Uterus (tissue), 4 donors: ENCODE results near the gene COL25A1. TPM values are rescaled to one million over a fixed set of nuclear protein-coding genes. Genes with fewer than 3 reads are reported as not detected.

ENCODE experiments used
- DNase-seq, 2 donors: peaks; one replicate each; pipeline ENCODE4 v3.0.0-alpha.2; 2019 to 2020
- H3K27ac ChIP-seq, 2 donors: fragments of 200-600 bp; sonication (generic); 1 replicate in 1 of 2; 2 replicates in 1 of 2; pipeline ENCODE4 v1.5.1; 2016 to 2018
- H3K27me3 ChIP-seq, 2 donors: fragments of 200-600 bp; sonication (generic); one replicate each; pipeline ENCODE4 v1.5.1; 2018 to 2019; ENCODE audit warnings: control low read depth in 1 of 2
- H3K36me3 ChIP-seq, 2 donors: fragments of 200-600 bp; sonication (generic); one replicate each; pipeline ENCODE4 v1.5.1; 2019; ENCODE audit warnings: control low read depth in 1 of 2
- H3K4me1 ChIP-seq, 2 donors: fragments of 200-600 bp; sonication (generic); one replicate each; pipeline ENCODE4 v1.5.1; 2018 to 2019; ENCODE audit warnings: control low read depth in 1 of 2
- H3K4me3 ChIP-seq, 2 donors: fragments of 200-600 bp; sonication (generic); 1 replicate in 1 of 2; 2 replicates in 1 of 2; pipeline ENCODE4 v1.5.1; 2018 to 2019; ENCODE audit warnings: mild to moderate bottlenecking in 1 of 2
- H3K9me3 ChIP-seq, 2 donors: fragments of 200-600 bp; sonication (generic); one replicate each; pipeline ENCODE4 v1.5.1; 2019; ENCODE audit warnings: control low read depth in 1 of 2
- POLR2A ChIP-seq, 2 donors: fragments of 450-650 bp; IDR thresholded peaks; one replicate each; pipeline ENCODE4 v1.6.1; 2016; ENCODE audit warnings: antibody characterized with exemption in 2 of 2, mild to moderate bottlenecking in 1 of 2, moderate library complexity in 1 of 2
- intact Hi-C: fragments of 100-400 bp; cut with DNase I; formaldehyde crosslinking; loops from one replicate; pipeline ENCODE4 v1.15.1; 2023; ENCODE audit warnings: low total_unique reads
- total RNA-seq, 4 donors: library from RNA; depleted of rRNA in 3 of 4; stranded (reverse); fragments of >200 nt in 3 of 4; gene quantifications; one replicate each; pipeline versions ENCODE4 v1.1.0 to v1.2.4, GENCODE V29; 2014 to 2023
- TF ChIP-seq, protein P1 (sequence below), 4 experiments: fragments of 200-600 bp in 2 of 4; fragments of 450-650 bp in 2 of 4; sonication (generic) in 2 of 4; IDR thresholded peaks; one replicate each; pipeline ENCODE4 v1.5.1; 2016 to 2019; ENCODE audit warnings: antibody characterized with exemption in 4 of 4, mild to moderate bottlenecking in 2 of 4, moderate library complexity in 1 of 4
- donor health status: DM: yes; HTN: yes; CAD: no.

Gene COL25A1
- total RNA-seq, 4 donors from 2014 or later, result 0.26 to 41.1 (median 1.8) TPM; not detected in 1

DNA sequence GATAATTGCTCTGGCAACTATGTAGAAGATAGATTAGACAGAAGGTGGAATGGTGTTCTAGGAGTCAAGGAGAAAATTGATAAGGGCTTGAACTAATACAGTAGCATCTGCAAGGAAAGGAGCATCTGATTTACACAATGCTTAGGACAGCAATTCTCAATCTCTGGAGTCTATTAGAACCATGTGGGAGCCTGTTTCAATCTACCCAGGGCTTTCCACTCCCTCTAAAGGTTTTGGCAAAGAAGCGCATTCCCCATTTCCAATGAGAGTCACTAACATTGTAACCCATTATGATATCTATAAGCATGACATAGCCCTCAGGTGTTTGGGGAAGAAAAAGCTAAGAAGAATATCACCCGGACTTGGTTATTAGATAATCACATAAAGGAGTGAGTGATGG lies 168.2 kb downstream of the COL25A1 start:
- TF ChIP-seq POLR2A (IDR thresholded peaks at IDR 0.05), result no peak
- TF ChIP-seq, protein P1, sequence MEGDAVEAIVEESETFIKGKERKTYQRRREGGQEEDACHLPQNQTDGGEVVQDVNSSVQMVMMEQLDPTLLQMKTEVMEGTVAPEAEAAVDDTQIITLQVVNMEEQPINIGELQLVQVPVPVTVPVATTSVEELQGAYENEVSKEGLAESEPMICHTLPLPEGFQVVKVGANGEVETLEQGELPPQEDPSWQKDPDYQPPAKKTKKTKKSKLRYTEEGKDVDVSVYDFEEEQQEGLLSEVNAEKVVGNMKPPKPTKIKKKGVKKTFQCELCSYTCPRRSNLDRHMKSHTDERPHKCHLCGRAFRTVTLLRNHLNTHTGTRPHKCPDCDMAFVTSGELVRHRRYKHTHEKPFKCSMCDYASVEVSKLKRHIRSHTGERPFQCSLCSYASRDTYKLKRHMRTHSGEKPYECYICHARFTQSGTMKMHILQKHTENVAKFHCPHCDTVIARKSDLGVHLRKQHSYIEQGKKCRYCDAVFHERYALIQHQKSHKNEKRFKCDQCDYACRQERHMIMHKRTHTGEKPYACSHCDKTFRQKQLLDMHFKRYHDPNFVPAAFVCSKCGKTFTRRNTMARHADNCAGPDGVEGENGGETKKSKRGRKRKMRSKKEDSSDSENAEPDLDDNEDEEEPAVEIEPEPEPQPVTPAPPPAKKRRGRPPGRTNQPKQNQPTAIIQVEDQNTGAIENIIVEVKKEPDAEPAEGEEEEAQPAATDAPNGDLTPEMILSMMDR (IDR thresholded peaks at IDR 0.05), result no peak
- H3K36me3 ChIP-seq, result no peaks in the 10 kb centered on the region
- intact Hi-C loops, result no loop called here
- no peak for DNase-seq
- no peak overlapping the region for H3K4me3 ChIP-seq
- no peaks in the 10 kb centered on the region for H3K27me3 ChIP-seq
- no peaks in the 10 kb centered on the region for H3K9me3 ChIP-seq
- no peak overlapping the region for H3K27ac ChIP-seq
- no peaks in the 10 kb centered on the region for H3K4me1 ChIP-seq

DNA sequence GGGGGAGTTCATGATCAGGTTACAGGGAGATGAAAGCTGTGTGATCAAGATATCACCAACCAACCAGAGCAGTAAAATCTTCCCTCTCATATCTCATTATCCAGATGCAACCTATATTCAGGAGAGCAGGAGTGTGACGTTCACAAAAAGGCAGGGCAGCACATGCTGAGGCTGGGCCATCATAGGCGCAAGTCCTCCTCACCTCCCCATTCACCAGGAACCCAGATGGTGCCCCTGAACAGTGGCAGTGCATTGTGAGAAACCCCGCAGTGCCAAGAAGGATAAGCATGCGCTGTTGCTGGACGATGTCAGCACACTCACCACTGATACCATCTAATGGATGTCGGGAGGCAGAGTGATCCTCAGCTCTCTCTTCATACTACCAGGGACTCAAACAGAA lies 170.9 kb downstream of the COL25A1 start:
- no peaks in the 10 kb centered on the region for H3K4me1 ChIP-seq
- no peaks in the 10 kb centered on the region for H3K27me3 ChIP-seq
- DNase-seq, result no peak
- TF ChIP-seq POLR2A (IDR thresholded peaks at IDR 0.05), result no peak
- TF ChIP-seq, protein P1 (IDR thresholded peaks at IDR 0.05), result no peak
- no peaks in the 10 kb centered on the region for H3K36me3 ChIP-seq
- H3K4me3 ChIP-seq, result no peak overlapping the region
- H3K9me3 ChIP-seq, result no peaks in the 10 kb centered on the region
- intact Hi-C loops, result no loop called here
- no peak overlapping the region for H3K27ac ChIP-seq

DNA sequence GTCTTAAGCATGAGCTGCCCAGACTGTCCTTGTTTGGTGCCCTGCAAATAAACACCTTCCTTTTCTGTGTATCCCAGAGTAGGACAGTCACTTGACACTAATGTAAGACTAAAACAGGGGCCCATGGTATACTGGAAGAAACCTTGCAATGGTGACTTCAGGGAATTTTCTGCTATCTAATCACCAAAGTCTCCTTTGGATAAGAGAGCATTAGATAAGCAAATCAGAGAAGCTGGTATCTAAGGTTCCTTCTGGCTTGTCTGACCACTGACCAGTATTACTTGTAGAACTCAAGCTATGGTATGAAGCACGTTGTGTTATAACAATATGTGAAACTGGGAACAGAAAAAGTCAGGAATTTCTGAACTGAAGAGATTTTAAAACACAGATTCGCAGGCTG lies 173.9 kb downstream of the COL25A1 start:
- H3K27me3 ChIP-seq, result no peaks in the 10 kb centered on the region
- TF ChIP-seq, protein P1 (IDR thresholded peaks at IDR 0.05), result no peak
- TF ChIP-seq POLR2A (IDR thresholded peaks at IDR 0.05), result no peak
- no peaks in the 10 kb centered on the region for H3K36me3 ChIP-seq
- no peaks in the 10 kb centered on the region for H3K4me1 ChIP-seq
- no peak overlapping the region for H3K4me3 ChIP-seq
- DNase-seq, result no peak
- intact Hi-C loops, result no loop called here
- H3K9me3 ChIP-seq, result no peaks in the 10 kb centered on the region
- H3K27ac ChIP-seq, result no peak overlapping the region

DNA sequence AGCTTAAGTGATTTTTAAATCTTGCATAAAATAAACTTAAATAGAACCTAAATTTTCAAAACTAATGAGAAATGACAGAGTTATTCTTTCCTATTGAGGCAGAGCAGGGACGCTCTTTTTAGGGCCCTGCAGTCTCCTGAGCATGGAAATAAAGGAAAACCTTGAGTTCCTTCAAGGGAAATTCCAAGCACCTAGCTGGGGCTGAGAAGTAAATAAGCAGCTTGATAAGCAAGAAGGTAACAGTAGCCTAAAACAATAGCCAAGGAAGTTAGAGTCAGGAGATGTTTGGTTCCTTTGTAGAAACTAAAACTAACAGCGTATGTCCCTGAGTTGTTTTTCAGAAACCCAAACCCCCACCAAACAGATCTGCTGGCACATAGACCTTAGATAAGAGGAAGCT lies 174.6 kb downstream of the COL25A1 start:
- no peak for DNase-seq
- no peak overlapping the region for H3K27ac ChIP-seq
- H3K36me3 ChIP-seq, result no peaks in the 10 kb centered on the region
- H3K4me1 ChIP-seq, result no peaks in the 10 kb centered on the region
- TF ChIP-seq, protein P1 (IDR thresholded peaks at IDR 0.05), result no peak
- no peak for TF ChIP-seq POLR2A (IDR thresholded peaks at IDR 0.05)
- intact Hi-C loops, result no loop called here
- no peaks in the 10 kb centered on the region for H3K9me3 ChIP-seq
- no peak overlapping the region for H3K4me3 ChIP-seq
- no peaks in the 10 kb centered on the region for H3K27me3 ChIP-seq

DNA sequence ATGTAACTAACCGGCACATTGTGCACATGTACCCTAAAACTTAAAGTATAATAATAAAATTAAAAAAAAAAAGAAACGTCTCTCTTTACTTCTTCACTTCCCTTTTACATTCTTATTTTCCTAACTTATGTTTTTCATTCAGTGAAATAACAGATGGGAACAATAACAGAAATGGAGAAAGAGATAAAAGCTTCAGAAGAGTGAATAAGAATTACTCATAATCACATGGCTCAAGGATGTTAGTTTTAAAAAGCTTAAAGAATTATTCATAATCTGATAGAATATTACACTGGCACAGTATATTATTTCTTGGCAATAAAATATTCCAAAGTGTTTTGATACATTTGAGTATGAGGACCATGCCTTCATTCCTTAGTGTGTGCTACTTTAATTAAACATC lies 175.6 kb downstream of the COL25A1 start:
- H3K27ac ChIP-seq, result no peak overlapping the region
- H3K9me3 ChIP-seq, result no peaks in the 10 kb centered on the region
- DNase-seq, result no peak
- TF ChIP-seq, protein P1 (IDR thresholded peaks at IDR 0.05), result no peak
- TF ChIP-seq POLR2A (IDR thresholded peaks at IDR 0.05), result no peak
- H3K4me1 ChIP-seq, result no peaks in the 10 kb centered on the region
- H3K4me3 ChIP-seq, result no peak overlapping the region
- no peaks in the 10 kb centered on the region for H3K27me3 ChIP-seq
- intact Hi-C loops, result no loop called here
- H3K36me3 ChIP-seq, result no peaks in the 10 kb centered on the region
